SW480 (cell line): Measurements from ENCODE around the gene MEGF11.

ENCODE experiments used
- DNase-seq: peaks from one replicate; pipeline ENCODE4 v3.0.0-alpha.2; 2016; ENCODE audit warnings: low spot score

MEGF11 gene

DNA sequence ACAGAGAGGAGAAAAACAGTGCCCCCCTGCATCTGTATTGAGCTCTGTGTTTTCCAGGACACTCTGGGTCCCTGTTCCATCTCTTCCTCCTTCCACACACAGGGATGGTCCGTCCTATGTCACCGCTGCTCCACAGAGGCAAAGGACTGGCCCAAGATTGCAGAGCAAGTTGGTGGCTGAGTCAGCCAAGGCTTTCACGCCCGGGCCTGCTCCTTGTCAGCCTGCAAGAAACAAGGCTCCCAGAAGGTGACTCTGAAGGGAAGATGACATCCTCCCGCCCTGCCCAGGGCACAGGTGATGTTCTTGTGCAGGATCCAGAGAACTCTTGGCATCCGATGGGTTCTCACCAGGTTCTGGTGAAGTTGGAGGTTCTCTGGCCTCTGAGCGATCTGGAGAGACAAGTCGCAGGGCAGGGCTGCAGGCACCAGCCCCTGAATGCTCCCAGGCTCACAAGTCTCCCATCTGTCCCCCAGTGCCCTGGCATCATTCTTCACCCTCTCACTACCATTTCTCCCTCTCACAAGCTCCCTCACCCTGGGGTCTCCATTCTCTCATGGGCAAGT, 138.6 kb downstream of the MEGF11 start:
- no peak for DNase-seq

DNA sequence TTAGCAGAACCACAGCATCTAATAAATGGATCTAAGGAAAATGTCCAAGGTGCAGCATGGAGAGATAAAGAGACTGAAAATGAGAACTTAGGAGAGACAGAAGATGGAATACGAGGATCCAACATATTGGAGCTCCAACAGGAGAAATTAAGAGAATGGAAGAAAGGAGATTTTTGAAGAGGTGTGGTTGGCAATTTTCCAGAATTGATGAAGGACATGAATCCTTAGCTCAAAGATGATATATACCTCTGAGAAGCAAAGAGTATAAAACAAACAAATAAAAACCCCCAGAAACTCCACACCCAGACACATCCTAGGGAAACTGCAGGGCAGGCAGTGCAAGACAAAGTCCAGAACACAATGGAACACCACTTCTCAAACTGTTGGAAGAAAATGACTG, 141.2 kb downstream of the MEGF11 start:
- no peak for DNase-seq

DNA sequence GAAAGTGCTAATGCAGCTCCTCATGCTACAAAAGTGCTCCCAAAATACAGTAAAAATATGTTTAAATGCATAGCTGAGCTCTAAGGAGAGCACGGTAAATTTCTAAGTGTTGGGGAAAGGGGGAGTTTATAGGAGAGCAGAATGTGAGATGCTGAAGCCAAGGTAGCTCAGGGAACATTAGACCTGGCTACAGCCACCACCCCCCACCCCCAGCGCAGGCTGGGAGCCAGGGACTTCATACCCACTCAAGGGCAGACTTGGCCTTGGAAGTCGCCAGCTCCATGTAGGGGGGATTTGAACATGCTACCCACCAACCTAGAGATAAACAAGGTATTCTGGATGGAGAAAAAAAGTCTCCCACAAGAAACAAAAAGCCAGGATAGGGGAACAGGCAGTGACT, 142.2 kb downstream of the MEGF11 start:
- no peak for DNase-seq

DNA sequence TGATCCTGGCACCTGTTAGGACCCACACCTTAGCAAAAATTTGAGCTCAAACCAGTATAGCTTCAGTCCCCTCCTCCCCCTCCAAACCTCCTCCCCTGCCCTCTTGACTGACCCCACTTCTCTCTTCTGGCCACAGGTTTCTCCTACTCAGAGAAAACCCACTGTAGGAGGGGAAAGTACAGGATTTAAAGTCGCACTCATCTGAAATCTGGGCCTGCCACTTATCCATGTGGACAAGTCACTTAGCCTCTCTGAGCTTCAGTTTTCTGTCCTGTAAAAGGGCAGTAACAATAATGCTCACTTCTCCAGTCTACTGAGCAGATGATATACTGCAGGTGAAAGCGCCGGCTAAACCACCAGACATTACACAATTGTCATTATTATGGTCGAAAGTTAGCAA, 142.7 kb downstream of the MEGF11 start:
- no peak for DNase-seq

DNA sequence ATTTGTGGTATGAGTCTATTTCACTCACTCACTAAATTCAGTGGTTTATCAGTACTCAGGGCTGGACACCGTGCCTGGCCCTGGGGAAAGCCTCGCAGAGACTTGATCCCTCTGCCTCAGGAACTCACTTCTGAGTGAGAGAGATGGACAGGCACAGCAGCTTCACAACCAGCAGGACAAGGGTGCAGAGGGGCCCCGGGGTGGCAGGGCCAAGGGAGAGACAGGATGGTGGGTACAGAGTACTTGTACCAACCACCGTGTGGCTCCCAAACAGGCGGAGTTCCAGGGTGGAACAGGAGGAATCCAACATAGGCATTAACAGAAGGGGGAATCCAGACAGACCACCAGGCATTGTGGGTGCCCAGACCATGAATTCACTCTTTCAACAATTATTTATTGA, 143.7 kb downstream of the MEGF11 start:
- no peak for DNase-seq

DNA sequence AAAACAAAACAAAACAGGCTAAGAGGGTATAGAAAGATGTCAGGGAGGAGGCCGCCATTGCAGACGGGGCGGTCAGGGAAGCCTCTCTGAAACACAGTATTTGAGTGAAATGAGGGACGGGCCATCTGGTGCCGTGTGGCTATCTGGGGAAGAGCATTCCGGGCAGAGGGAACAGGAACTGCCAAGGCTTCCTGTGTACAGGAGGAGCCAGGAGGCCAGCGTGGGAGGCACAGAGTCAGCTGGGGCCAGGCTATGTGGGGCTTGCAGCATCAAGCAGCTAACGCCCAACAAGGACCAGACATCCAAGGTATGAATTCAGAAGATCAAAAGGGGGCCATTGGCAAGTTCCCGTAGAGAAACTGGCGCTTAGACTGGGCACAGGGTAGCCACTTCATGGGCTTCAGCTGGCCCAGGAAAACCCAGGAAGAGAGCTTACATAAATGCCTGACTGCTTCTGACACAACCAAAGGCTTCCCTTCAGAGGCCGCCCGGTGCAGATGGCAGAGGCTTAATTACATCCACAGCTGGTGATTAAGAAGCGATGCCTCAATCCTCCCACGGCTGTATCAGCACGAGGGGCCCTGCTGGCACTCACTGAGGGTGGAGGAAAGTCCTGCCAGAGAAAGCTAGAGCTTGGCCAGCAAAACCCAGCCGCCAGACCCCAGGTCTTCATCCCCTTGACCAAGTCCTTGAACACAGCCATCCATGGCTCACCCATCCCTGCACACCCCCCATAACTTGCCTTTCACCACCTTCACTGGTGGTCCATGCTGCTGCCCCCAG, 144.9 kb downstream of the MEGF11 start:
- DNase-seq = no peak

DNA sequence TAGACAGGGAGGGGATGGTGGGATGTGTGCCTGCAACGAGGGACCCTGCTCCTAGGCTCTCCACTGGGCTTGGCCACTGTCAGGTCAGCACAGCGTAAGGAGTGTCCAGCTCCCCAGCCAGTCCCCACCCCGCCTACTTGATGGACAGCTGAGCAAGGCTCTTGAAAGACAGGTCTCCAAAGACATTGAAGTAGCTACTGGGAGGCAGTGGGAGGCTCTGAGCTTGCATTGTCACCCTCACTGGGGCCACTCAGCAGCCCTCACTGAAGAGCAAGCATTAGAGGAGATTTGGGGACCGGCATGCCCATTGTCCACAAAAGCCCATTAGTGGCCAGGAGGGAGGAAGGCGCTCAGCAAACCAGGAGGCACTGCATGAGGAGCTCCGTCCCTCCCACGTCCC, 146.5 kb downstream of the MEGF11 start:
- no peak for DNase-seq

DNA sequence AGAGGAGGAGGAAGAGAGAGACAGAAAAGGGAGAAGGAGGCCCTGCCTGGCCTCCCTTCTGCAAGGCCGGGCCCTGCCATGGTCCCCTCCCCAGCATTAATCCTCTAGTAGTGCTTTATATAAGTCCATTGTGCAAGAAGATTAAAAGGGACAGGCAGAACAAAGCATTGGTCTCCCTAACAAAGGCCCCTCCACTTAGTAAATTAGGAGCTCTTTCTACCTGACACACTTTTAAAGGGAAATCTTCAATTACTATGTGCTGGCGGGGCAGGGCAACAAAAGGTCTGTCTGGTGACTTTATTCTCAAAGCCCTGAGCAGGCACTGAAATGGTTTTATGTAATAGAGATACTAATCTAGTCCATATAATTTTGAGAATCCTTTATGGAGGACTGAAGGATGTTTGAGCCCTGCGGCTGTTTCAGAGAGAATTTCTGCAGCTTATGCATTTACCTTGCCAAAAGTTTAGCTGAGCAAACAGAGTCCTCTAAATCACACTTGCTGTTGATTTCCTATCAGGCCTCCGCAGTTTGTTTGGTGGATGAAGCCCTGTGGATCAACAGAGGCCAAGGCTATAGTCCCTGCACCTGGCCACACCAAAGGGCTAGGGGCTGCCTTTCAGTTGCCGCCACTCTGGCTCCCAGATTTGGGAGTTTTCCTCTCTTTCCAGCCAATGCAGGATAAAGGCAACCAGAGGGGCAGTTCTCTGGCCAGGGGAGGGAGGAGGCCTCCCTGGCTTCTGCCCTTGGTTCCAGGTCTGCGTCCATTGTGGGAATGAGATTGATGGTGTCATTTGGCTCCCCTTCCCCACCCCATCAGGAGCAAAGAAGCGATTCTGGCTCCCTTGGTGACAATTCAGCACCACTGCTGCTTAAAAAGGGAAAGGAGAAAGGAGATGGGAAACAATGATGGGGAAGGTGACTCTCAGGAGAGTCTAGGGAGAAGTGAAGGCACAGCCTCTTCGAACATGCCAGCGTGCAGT, 148.0 kb downstream of the MEGF11 start:
- DNase-seq = no peak

DNA sequence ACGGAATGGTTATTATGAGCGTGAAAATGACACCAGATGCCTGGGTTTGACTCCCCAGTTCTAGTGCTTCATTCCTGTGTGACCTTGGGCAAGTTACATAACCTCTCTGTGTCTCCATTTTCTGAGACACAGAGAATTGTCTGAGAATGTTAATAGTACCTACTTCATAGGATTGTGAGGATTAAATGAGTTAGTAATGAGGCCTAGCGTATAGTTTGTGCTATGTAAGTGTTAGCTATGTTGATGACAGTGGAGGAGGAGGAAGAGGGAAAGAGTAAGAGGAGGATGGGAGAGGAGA, 150.3 kb downstream of the MEGF11 start:
- DNase-seq = no peak

DNA sequence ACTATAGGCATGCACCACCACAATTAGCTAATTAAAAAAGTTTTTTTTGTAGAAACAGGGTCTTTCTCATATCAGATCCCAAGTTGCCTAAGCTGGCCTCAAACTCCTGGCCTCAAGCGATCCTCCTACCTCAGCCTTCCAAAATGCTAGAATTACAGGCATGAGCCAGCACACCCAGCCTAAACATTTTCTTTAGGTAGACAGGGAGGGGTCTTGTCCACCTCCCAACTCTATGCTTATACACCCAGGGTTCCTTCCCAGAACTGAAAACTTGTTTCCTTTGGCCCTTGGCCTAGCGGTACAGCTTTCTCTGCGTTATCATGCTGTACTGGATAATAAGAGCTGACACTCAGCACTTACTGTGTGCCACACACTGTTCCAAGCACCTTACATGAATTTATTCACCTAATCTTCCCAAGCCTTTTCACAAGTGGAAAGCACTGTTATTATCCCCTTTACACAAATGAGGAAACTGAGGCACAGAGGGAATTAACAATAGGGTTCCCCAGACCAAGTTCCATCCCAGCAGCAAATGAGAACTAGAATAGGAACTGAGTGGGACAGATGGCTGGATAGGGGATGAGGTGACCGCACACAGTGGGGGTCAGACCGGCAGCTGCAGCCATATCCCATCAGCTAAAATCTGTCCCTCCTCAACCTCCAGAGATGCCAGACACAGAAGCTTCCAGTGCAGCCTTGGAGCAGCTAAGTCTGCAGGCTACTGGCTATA, 150.8 kb downstream of the MEGF11 start:
- DNase-seq = no peak

DNA sequence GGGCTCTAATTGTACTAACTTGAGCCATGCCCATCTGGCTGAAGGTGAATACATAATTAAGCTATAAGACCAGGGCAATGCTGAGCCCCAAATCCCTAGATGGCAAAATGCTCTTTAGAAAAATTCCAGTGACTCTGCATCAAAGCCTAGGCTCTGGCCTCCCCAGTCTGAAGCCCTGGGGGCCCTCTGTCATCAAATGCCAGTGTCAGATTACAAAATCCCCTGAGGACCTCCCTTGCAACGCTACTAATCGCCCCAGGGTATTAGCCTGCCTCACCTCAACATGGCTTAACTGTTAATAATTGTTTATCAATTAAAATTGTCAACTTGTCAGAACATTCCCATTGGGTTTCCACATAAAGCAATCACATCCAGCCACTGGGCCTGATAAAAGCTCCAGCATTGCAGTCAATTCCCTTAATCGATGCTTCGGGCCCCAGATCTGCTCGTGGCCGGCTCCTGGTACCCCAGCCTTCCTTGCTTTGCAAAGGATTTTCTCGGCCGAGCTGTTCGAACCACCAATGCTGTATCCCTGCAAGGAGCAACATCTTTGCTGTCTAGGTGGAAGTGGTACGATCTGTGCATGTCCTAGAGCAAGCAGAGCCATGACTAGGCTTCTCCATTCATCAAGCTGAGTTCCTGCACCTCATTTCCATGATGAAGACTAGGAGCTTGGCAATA, 151.7 kb downstream of the MEGF11 start:
- no peak for DNase-seq

DNA sequence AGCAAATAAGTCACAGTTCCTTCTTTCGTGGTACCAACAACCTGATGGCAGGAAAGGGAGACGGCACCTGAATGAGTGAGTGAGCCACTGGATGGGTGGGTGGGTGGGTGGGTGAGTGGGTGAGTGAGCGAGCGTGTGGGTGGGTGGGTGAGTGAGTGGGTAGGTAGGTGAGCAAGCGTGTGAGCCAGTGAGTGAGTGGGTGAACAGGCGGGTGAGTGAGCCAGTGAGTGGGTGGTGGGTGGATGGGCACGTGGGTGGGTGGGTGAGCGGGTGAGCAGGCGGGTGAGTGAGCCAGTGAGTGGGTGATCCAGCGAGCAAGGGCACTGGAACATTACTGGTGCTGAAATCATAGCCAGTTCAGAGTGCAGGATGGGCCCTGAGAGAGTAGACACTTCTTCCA, 152.8 kb downstream of the MEGF11 start:
- DNase-seq = no peak

DNA sequence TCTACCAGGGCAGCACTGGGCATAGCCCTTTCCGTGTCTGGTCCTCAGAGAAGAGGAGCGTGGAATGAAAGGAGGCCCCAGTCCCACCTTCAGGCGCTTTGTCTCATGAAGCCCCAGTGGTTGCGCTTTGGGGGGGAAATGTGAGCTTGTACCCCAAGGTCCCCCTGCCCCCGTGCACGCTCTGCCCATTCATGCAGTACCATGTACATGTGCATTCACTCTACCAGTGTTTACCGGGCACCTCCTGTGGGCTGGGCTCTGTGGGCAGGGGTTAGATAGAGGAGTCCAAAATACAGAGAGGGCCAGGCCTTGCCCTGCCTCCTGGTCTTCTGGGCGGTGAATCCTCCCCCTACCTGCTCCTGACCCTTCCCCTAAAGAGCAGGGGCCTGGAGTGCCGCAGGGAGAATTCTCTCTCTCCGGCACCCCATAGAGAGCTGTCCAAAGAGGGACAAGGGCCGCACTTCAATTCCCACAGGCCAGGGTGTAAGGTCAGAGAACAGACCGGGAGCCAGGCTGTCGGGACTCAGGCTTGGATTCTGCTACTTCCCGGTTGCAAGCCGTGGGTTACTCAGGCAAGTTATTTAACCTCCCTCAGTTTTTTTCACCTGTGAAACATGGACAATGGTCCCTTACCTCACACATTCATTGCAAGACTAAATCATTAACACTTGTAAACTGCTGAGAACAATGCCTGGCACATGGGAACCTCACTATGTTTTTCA, 153.4 kb downstream of the MEGF11 start:
- DNase-seq = no peak

DNA sequence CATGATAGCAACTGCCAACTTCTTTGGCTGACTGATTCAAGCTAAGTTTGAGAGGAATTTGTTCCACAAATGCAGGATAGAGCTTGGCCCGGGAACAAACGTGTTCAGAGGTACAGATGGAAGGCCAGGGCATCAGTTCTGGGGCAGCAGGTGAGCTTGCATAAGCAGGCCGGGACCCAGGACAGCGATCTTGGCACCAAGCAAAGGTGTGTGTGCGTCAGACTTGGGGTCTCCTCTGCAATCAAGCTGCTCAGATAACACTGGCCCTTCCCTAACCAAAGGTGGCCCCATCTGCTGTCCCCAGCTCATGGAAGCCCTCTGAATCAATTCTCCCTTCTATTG, 155.6 kb downstream of the MEGF11 start:
- no peak for DNase-seq

DNA sequence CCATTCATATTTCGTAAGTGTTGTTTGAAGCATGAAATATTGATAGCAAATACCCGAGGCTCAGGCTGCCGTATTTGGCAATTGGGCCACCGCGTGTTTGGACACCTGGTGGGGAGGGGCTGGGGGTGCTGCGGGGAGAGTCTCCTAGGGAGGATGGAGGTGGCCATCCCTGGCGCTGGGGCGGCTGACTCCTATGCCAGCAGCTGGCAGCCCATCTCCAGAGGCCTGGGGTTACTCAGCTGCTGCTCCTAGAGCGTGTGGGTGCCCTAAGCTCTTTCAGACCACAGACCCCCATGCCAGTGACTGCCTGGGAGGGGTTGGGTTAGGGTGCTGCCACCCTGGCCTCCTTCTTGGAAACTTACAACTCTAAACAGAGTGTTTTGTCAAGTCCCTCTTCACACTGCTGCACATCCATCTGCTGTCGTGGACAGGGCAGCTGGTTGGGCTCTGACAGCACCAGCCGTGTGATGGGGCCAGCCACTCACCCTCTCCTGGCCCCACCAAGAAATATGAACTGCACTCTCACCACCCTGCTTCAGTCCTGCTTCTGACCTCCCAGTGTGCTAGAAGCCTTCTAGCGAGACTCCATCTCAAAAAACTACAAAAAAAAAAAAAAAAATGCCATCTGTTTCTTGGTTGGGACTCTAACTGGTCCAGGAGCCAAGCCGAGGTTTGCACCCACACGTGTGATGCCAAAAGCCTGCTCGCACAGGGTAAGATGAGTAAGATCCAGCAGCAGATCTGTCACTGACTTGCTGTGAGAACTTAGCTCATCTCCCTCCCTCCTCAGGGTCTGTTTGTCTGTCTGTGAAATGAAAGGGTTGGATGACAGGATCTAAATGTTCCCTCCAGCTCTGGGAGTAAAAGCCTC, 156.2 kb downstream of the MEGF11 start:
- DNase-seq = no peak

DNA sequence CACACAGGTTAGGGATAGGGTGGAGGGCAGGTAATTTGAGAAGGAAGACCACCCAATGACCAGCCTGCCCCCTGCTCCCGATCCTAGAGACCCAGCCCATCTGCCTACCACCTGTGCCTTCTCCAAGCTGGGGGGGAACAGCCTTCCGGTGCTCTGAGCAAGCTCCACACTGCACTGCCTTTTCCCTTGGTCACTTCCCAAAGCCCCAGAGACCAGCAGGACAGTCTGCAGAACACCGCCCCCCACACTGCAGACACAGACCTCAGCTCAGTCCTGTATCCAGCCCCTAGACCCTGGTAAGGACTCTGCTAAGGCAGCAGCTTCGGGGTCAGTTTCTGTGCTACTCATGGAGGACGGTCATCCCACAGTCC, 156.9 kb downstream of the MEGF11 start:
- no peak for DNase-seq

DNA sequence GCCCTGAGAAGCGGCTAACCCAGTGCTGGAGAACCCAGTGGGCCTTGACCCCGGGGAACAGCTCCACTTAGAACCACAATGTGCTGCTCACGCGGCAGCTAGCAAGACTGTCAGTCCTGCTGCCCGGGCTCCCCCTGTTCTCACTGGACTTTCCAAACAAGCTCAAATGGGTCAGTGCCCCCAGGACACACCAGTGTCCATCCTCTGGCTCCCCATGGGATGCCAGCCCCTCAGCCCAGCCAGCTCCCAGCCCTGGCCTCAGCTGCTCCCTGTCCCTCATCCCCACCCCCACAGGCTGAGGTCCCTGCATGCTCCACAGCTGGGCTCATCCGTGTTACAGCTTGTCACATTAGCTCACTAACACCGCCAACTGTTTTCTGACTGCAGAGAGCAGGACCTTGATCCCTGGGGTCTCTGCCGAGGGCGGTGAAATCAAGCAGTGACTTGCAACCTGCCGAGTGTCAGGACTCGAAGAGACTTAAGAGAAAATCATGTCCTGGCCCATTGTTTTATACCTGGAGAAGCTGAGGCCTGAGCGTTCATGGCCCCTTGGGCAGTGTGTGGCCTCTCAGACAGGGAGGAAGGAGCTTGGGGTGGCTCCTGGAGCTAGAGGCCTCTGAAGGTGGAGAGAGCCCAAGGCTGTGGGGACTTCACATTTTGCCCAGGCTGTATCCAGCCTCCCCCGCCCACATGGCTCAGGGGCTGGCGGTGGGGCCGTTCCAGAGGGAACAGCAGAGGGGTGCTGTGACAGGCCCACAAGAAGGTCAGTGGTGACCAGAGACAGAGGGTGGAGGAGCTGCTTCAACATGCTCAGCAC, 157.5 kb downstream of the MEGF11 start:
- DNase-seq = no peak

DNA sequence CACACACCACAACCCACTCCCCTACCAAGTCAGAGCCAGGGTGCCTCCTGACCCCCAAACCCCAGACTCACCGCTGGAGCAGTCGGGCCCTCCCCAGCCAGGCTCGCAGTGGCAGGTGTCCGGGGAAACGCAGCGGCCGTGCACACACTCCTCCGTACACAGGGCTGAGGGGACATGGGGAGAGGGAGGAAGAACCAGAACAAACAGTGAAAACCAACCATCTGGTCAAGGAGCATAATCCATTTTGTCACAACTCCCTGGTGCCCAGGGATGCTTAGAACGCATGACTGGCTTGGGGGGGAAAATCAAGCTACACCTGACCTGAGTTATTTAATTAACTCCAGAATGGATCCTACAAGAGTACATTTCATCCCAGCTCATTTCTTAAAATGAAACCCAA, 159.2 kb downstream of the MEGF11 start:
- DNase-seq = no peak
